Measurements from ENCODE around the gene TMEM131.
A peak's percentile ranks its signal among the peaks of the same experiment; 100 is the strongest.
"Not testable (repeated sequence)": the region's sequence is repeated elsewhere in the genome, so short reads cannot be mapped to it uniquely, and the experiment has no call there.

The TMEM131 gene

DNA sequence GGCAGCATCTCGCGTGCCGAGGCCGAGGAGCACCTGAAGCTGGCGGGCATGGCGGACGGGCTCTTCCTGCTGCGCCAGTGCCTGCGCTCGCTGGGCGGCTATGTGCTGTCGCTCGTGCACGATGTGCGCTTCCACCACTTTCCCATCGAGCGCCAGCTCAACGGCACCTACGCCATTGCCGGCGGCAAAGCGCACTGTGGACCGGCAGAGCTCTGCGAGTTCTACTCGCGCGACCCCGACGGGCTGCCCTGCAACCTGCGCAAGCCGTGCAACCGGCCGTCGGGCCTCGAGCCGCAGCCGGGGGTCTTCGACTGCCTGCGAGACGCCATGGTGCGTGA is 271.7 kb downstream of the TMEM131 start:
- no peak for DNase-seq (ENCODE audit: low read depth in 2 of 2)

- no peak for DNase-seq (ENCODE audit: low read depth in 2 of 2)
Measured at GRCh38 chr2:97723156-97724072, 272.3 kb downstream of the TMEM131 start.

GRCh38 chr2:97722227-97722626 is 273.5 kb downstream of the TMEM131 start:
- no peak for DNase-seq (ENCODE audit: low read depth in 2 of 2)

DNA sequence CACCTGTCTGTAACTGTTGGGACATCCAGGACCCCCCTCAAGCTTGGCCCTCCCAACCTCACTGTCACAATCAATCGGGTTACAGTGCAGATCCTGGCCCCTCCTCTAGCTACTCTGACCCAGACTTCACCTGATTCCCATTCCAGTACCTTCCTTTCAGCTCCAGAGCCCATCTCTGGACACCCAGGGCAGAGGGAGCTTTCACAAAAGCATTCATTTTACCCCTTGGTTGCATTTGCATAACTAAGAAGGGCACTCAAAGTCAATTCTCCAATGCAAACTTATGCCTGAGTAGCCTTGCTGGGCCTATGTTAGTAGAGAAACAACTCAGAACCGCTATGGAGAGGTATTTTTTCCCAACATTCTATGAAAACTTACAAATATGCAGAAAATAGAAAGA is 275.0 kb downstream of the TMEM131 start:
- DNase-seq (ENCODE audit: low read depth in 2 of 2), result no peak

DNA sequence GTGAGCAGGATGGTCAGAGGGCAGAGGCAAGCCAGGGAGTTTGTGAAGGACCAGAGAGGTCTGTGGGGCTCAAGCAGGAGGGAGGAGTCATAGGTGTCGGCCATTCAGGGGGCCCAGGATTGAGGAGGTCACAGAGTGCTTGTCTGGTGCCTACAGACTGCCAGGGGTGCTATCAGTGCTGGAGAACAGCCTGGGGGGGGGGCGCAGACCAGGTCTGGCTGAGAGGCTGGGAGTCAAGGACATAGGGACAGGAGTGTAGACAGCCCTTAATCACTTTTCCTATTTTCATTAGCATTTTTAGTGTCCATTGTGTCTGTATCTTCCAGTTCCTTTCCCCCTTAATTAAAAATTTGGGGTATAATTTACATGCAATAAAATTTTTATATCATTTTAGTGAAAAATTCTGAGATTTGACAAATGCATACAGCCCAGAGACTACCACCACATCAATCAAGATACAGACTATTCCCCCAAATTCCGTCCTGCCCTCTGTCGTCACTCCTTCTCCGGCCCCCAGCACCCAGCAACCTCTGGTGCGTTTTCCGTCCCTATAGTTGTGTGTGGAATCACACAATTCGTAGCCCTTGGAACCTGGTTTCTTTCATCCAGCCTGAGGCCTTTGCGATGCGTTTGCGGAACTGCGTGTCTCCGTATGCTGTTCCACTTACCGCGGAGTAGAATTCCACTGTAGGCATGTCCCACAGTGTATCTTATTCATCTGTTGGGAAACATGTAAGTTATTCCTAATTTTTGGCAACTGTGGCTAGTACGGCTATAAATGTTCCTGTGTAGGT is 276.2 kb downstream of the TMEM131 start:
- DNase-seq (ENCODE audit: low read depth in 2 of 2), result no peak

GRCh38 chr2:97718942-97719341 is 276.8 kb downstream of the TMEM131 start:
- no peak for DNase-seq (ENCODE audit: low read depth in 2 of 2)

DNA sequence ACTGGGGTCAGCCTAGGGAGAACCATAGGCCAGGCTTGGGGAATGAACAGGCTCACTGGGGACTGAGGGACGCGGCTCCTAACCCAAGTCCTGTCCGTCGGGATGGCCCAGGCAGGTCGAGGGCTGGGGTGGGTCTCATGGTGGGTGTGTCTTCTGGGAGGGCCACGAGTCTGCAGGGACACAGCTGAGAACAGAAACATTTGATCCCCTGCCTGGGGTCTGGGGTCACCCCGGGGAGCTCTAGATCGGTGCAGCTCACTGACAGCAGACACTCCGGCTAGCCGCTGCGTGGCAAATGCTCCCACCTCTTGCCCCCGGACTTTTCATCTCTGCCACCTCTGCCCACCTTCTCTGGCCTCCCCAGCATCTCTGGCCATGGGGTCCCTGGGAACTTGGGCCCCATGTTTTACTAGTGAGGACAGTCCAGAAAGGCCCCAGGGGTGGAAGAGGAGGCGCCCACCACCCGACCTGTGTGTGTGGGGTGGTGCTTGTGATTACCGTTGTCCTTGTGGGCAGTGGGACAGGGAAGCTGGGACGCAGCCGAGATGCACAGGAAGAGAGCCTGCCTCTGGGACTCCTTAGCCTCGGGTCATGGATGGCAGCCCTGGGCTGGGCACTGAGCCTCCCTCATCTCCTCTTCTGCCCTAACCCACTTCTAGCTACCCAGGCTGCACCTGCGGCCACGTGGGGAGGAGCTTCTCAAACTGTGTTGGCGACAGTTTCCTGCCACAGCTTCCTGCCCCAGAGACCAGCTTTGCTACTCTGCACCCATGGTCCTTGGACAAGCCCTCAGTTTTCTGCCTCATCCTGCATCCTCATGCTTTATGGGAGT is 277.5 kb downstream of the TMEM131 start:
- DNase-seq (ENCODE audit: low read depth in 2 of 2), result peak; percentile 49 to 59

GRCh38 chr2:97717613-97717995 is 278.1 kb downstream of the TMEM131 start:
- no peak for DNase-seq (ENCODE audit: low read depth in 2 of 2)

- DNase-seq (ENCODE audit: low read depth in 2 of 2), result no peak
Measured at GRCh38 chr2:97716695-97717612, 278.8 kb downstream of the TMEM131 start.

- no peak for DNase-seq (ENCODE audit: low read depth in 2 of 2)
Measured at GRCh38 chr2:97715951-97716694, 279.6 kb downstream of the TMEM131 start.

DNA sequence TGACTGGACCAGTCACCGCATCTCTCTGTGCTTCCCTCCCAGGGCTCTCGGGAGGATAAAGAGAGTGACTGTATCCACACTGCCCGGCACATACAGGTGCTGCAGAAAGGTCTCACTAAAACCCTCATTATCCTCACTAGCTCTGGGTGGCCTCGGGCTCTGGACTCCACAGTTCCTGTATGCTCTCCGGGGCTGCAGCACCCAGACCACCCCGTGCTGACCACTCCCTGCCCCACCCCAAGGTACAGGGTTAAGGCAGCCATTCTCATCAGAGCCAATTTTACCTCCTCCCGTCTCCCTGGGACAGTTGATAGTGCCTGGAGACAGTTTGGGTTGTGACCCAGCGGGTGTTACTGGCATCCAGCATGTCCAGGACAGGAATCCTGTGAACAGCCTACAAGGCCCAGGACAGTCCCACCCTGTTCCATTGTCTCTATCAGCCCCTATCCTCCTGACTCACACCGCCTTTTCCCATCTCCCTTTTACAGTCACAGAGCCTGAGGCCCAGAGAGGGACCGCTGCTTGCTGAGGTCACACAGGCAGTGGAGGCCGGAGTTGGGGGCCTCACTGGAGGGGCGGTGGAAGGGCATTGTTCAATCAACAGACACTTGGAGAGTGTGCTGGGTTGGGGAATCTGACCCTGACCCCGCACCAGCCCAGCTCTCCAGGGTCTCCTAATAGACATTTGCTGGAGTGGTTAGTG is 280.6 kb downstream of the TMEM131 start:
- no peak for DNase-seq (ENCODE audit: low read depth in 2 of 2)

- no peak for DNase-seq (ENCODE audit: low read depth in 2 of 2)
Measured at GRCh38 chr2:97714084-97714949, 281.4 kb downstream of the TMEM131 start.

- peak; percentile 44 for DNase-seq (ENCODE audit: low read depth in 2 of 2)
Measured at GRCh38 chr2:97713296-97714083, 282.3 kb downstream of the TMEM131 start, which contains the start of gene ZAP70. Gene ZAP70 (plus strand): TSS chr2:97713576. CDS start chr2:97724037, 10,461 bp downstream.

DNA sequence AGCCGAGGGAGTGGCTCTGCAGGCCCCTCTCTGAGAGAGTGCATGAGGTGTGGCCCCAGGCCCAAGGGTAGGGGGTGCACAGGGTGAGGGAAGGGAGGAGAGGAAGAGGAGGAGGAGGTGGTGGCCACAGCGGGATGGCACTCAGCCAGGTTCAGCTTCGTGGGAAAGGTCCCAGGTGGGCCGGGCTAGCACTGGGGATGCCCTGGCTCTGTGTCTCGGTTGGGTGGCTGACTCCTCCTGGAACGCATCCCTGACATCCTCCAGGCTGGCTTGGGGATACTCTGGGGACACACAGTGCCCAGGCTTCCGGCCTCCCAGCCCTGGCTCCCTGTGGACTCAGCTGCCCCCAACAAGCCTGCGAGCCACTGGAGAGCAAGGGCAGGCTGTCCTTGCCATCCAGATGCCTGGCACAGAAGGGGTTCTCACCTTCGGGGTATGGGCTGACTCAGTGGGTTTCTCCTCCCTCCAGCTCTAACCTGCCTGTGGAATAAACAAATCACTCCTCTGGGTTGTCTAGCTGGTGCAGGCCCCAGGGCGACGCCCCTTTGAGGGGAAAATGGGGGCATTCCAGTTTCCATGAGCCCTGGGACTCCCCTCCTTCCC is 283.0 kb downstream of the TMEM131 start:
- DNase-seq (ENCODE audit: low read depth in 2 of 2), result peak in 1 of 2 donors; percentile 43

DNA sequence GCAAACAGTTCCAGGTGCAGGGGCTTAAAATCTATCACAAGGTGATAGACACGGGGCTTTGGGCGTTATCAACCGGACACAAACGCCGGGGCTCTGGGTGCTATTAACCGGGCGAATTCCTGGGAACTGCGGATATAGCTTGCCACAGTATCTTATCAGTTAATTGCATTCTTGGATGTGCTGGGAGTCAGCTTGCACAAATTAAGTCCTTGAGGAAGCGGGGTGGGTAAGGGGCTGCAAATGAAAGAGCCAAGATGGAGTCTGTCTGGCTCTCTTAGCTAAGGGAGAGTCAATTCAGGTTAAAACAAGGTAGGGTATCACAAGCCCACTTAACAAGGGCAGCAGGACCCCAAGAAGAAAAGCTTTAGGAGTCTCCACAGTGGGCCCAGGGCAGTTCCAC is 283.6 kb downstream of the TMEM131 start:
- DNase-seq (ENCODE audit: low read depth in 2 of 2), result not testable (repeated sequence)

- no peak for DNase-seq (ENCODE audit: low read depth in 2 of 2)
Measured at GRCh38 chr2:97711394-97711711, 284.4 kb downstream of the TMEM131 start.

DNA sequence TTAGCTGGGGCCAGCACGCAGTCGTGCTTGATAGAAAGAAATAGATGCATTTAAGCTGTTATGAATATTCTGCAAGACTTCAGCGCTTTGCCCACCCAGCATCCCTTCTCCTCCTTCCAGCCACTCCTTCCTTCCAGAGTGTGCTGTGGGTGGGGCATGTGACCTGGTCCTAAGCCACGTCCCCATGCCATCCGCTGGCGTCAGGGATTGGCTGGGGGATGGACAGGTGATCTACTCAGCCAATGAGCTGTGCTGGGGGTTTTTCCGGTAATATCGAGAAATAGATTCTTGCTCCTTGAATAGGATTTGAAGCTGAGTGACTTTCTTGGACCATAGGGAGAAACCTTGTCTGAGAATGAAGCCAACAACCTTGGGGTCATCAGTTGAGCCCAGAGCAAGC is 287.1 kb downstream of the TMEM131 start:
- no peak for DNase-seq (ENCODE audit: low read depth in 2 of 2)

DNA sequence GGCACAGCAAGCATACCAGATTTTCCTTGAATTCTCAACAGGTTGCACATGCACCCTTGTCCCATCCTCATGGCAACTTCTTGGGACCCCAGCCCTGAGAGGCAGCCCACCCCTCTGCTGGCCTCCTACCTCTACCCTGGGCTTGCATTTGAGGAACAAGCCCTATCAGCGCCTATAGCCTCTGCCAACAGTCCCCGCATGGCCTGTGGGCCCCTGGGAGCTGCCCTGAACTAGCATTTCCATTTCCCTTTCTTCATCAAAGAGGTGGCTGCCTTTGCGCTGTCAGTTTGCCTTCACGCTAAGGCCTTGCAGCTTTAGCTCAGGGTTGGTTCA is 287.7 kb downstream of the TMEM131 start:
- no peak for DNase-seq (ENCODE audit: low read depth in 2 of 2)

Data from stimulated activated CD4-positive, alpha-beta T cell treated with anti-CD3 and anti-CD28 coated beads, Interleukin-1b, Interleukin-23, amount 100 ng/mL, for 4 hours (primary cell).